Duodenal mucosa (tissue), 2 donors: ENCODE measurements around the gene PREB.

Experiments used
- H3K27ac ChIP-seq: one replicate; pipeline ENCODE4 v1.7.0; 2013; ENCODE audit warnings: low read depth, low read length
- H3K27me3 ChIP-seq, 2 donors: one replicate each; pipeline ENCODE4 v1.7.0; 2013; ENCODE audit warnings: low read length in 2 of 2, control low read depth in 1 of 2; ENCODE audit not compliant: insufficient read depth in 2 of 2, control insufficient read depth in 1 of 2
- H3K36me3 ChIP-seq, 2 donors: one replicate each; pipeline ENCODE4 v1.7.0; 2013; ENCODE audit warnings: low read length in 2 of 2, control low read depth in 1 of 2; ENCODE audit not compliant: insufficient read depth in 2 of 2, control insufficient read depth in 1 of 2
- H3K4me1 ChIP-seq, 2 donors: one replicate each; pipeline ENCODE4 v1.7.0; 2013; ENCODE audit warnings: low read length in 2 of 2, control low read depth in 1 of 2; ENCODE audit not compliant: insufficient read depth in 2 of 2, control insufficient read depth in 1 of 2
- H3K4me3 ChIP-seq, 2 donors: one replicate each; pipeline ENCODE4 v1.7.0; 2013; ENCODE audit warnings: low read length in 2 of 2, low read depth in 1 of 2
- H3K9ac ChIP-seq, 2 donors: one replicate each; pipeline ENCODE4 v1.7.0; 2013; ENCODE audit warnings: low read length in 2 of 2, low read depth in 1 of 2
- H3K9me3 ChIP-seq, 2 donors: one replicate each; pipeline ENCODE4 v1.7.0; 2013; ENCODE audit warnings: low read length in 2 of 2, control low read depth in 1 of 2; ENCODE audit not compliant: control insufficient read depth in 1 of 2

Gene PREB

GRCh38 chr2:27096748-27097297, 37.6 kb downstream of the PREB start:
- no peak overlapping the region for H3K27ac ChIP-seq
- peaks cover 20 to 58% of the 10 kb centered on the region in 2 donors for H3K36me3 ChIP-seq
- H3K4me1 ChIP-seq = peaks cover 43% of the 10 kb centered on the region in 2 donors
- H3K9ac ChIP-seq = peak overlapping the region in 1 of 2 donors; percentile 1
- H3K27me3 ChIP-seq = no peaks in the 10 kb centered on the region
- no peak overlapping the region for H3K4me3 ChIP-seq
- H3K9me3 ChIP-seq = no peaks in the 10 kb centered on the region

- no peaks in the 10 kb centered on the region for H3K9me3 ChIP-seq
- H3K27ac ChIP-seq = no peak overlapping the region
- H3K4me3 ChIP-seq = peak overlapping the region; percentile 39 to 53
- H3K4me1 ChIP-seq = peaks cover 48 to 50% of the 10 kb centered on the region in 2 donors
- peaks cover 20 to 56% of the 10 kb centered on the region in 2 donors for H3K36me3 ChIP-seq
- peak overlapping the region; percentile 1 to 10 for H3K9ac ChIP-seq
- H3K27me3 ChIP-seq = no peaks in the 10 kb centered on the region
These were observed 38.4 kb downstream of the PREB start for GRCh38 chr2:27095745-27096651.

- Histone ChIP-seq H3K4me1 (peaks cover 48 to 54% of the 10 kb centered on the region in 2 donors), H3K27ac (no peak overlapping the region)
These were observed 39.0 kb downstream of the PREB start for GRCh38 chr2:27095427-27095744.

GRCh38 chr2:27094353-27094984, 40.0 kb downstream of the PREB start:
- H3K9me3 ChIP-seq = no peaks in the 10 kb centered on the region
- peak overlapping the region in 1 of 2 donors; percentile 53 for H3K4me3 ChIP-seq
- H3K4me1 ChIP-seq = peaks cover 48 to 57% of the 10 kb centered on the region in 2 donors
- no peaks in the 10 kb centered on the region for H3K27me3 ChIP-seq
- peaks cover 7 to 41% of the 10 kb centered on the region in 2 donors for H3K36me3 ChIP-seq
- peak overlapping the region in 1 of 2 donors; percentile 28 for H3K9ac ChIP-seq
- H3K27ac ChIP-seq = no peak overlapping the region

More at GRCh38 chr2:27095427-27095744, 39.0 kb downstream of the PREB start:
- H3K9ac ChIP-seq = peak overlapping the region in 1 of 2 donors; percentile 10
- no peaks in the 10 kb centered on the region for H3K27me3 ChIP-seq
- no peaks in the 10 kb centered on the region for H3K9me3 ChIP-seq
- H3K4me3 ChIP-seq = no peak overlapping the region
- peaks cover 16 to 50% of the 10 kb centered on the region in 2 donors for H3K36me3 ChIP-seq

- H3K9ac ChIP-seq = peak overlapping the region in 1 of 2 donors; percentile 58
- peaks cover 56 to 58% of the 10 kb centered on the region in 2 donors for H3K4me1 ChIP-seq
- peaks cover 7 to 34% of the 10 kb centered on the region in 2 donors for H3K36me3 ChIP-seq
- H3K27ac ChIP-seq = peak overlapping the region; percentile 22
- peak overlapping the region; percentile 41 to 53 for H3K4me3 ChIP-seq
- H3K9me3 ChIP-seq = no peaks in the 10 kb centered on the region
- H3K27me3 ChIP-seq = no peaks in the 10 kb centered on the region
These were observed 40.7 kb downstream of the PREB start for GRCh38 chr2:27093430-27094352.

GRCh38 chr2:27092696-27093429, 41.6 kb downstream of the PREB start:
- peak overlapping the region in 1 of 2 donors; percentile 58 for H3K9ac ChIP-seq
- peak overlapping the region; percentile 41 to 53 for H3K4me3 ChIP-seq

GRCh38 chr2:27091746-27092695, 42.4 kb downstream of the PREB start:
- no peaks in the 10 kb centered on the region for H3K9me3 ChIP-seq
- H3K27me3 ChIP-seq = no peaks in the 10 kb centered on the region
- peak overlapping the region; percentile 17 for H3K27ac ChIP-seq
- peak overlapping the region; percentile 9 to 15 for H3K9ac ChIP-seq
- H3K4me1 ChIP-seq = peaks cover 57 to 67% of the 10 kb centered on the region in 2 donors
- peaks cover 3 to 23% of the 10 kb centered on the region in 2 donors for H3K36me3 ChIP-seq
- peak overlapping the region; percentile 2 to 41 for H3K4me3 ChIP-seq

More at GRCh38 chr2:27092696-27093429, 41.6 kb downstream of the PREB start:
- H3K9me3 ChIP-seq = no peaks in the 10 kb centered on the region
- H3K36me3 ChIP-seq = peaks cover 7 to 31% of the 10 kb centered on the region in 2 donors
- H3K4me1 ChIP-seq = peaks cover 57 to 58% of the 10 kb centered on the region in 2 donors
- no peak overlapping the region for H3K27ac ChIP-seq
- H3K27me3 ChIP-seq = no peaks in the 10 kb centered on the region

GRCh38 chr2:27089111-27089954, 45.1 kb downstream of the PREB start:
- no peaks in the 10 kb centered on the region for H3K9me3 ChIP-seq

More at GRCh38 chr2:27089111-27089954, 45.1 kb downstream of the PREB start:
- Histone ChIP-seq H3K36me3 (peaks cover 0 to 3% of the 10 kb centered on the region in 2 donors), H3K4me1 (peaks cover 47 to 64% of the 10 kb centered on the region in 2 donors), H3K9ac (peak overlapping the region; percentile 48 to 64), H3K27ac (no peak overlapping the region), H3K4me3 (peak overlapping the region; percentile 78 to 92), H3K27me3 (no peaks in the 10 kb centered on the region)
